COR-L47 (cell line): ENCODE data around the gene NKX1-2.
A peak's percentile ranks its signal among the peaks of the same experiment; 100 is the strongest.

ENCODE experiments used
- DNase-seq: peaks from one replicate; lab custom pipeline; 2025; lab: John Stamatoyannopoulos, UW

The NKX1-2 gene

DNA sequence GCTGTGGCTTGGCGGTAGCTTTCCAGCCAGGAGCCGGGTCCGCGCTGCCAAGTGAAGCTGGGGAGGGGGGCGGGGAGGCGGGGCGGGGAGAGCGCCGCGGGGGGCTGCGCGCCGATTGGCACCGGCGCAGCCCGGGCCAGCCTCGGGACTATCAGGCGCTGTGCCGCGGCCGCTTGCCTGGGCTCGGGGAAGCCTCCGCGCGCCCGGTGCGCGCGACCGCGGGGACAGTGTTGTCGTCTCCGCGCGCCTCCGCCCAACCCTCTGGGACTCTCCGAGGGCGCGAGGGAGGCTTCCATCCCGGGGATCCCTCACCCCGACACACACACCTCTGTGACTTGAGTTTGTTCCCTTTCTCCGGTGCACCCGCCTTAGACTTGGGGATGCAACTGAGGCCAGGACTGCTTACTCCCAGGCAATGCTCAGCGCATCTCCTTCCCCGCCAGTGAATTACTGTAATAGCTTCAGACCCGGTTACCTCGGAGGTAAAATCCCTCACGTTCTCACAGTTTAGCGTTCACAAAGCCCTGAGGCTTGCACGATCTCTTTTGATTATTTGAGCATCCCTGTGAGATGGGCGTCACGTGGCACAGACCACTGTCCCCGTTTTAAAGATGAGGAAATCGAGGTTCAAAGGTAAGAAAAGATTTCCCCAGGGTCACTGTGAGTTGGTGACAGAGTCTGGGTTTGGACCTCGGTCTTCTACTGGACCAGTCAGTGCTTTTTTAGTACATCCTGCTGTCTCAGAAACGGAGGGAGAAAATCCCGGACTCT is at the start of gene NKX1-2:
Gene NKX1-2 (minus strand): TSS at position 24 of the 771 bp plus-strand sequence. CDS start 92 bp downstream, outside the sequence.
- DNase-seq: peak; percentile 59

DNA sequence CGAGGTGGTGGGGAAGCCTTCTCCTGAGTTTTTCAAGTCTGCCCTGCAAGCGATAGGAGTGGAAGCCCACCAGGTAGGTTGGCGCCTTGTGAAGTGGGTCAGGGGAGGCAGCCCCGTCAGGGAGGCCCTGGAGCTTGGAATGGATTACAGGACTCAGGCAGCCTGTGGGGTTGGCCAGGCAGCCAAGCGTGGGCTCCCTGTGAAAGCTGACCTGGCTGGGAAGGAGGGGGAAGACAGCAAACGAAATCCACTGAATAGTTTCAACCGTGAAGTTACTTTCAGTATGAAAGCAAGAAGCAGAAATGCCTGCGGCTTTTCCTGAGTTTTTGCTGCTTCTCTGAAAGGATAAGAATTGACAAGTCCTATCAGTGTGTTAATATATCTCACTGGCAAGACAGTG is 48.2 kb upstream of the NKX1-2 start:
- no peak for DNase-seq

- no peak for DNase-seq
Observed at GRCh38 chr10:124497196-124497881, 47.5 kb upstream of the NKX1-2 start.

DNA sequence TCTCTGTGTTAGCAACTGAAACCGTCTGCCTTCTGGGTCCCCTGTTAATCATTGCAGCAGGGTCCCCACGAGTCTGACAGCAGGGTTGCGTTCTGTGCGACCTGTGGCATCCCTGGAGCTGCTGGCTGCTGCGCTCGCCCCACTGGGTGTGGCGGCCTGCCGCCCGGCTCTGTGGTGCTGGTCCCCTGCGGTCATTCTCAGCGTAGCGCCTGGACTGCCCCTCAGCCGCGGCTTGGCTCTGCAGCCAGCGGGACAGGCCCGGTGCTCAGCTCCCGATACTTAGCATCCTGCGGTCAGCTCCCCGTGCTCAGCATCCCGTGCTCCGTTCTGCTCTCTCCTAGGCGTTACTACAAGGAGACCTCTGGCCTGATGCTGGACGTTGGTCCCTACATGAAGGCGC is 46.8 kb upstream of the NKX1-2 start:
- no peak for DNase-seq

- no peak for DNase-seq
Observed at GRCh38 chr10:124496150-124496549, 46.3 kb upstream of the NKX1-2 start.

- no peak for DNase-seq
Observed at GRCh38 chr10:124495725-124496124, 45.9 kb upstream of the NKX1-2 start.

- DNase-seq: no peak
Observed at GRCh38 chr10:124495162-124495561, 45.3 kb upstream of the NKX1-2 start.

DNA sequence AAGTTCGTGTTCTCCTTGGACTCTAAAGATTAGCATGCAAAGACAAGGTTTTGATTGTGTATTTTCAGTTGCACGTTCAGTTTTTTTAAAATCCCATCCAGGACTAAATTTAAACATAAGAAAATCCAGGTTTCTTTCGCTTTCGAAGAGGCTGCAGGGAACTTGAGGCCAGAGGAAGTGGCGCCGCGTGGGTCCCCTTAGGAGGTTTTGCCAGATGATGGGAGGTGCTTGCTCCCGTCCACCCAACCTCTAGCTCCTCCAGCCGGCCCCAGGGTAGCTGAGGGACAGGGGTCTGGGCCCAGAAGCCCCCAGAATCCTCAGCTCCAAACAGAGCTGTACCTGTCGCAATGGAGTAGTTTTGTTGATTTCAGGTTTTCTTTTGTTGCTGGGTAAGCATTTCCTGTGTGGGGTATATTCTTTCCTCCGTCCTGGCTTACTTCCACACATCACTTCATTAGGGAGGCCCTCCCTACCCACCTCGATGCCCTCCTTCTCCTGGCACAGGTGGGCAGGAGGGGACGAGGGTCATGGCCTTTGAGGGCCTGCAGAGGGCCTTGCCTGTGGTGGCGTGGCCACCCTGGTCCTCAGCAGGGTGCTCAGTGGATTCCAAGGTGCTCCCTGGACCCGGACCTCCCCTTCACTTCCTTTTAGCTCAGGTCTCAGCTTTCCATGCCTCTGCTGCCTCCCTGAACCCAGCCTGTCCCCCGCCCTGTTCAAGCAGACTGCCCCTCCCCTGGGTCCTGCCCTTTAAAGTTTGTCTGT is 44.4 kb upstream of the NKX1-2 start:
- no peak for DNase-seq

DNA sequence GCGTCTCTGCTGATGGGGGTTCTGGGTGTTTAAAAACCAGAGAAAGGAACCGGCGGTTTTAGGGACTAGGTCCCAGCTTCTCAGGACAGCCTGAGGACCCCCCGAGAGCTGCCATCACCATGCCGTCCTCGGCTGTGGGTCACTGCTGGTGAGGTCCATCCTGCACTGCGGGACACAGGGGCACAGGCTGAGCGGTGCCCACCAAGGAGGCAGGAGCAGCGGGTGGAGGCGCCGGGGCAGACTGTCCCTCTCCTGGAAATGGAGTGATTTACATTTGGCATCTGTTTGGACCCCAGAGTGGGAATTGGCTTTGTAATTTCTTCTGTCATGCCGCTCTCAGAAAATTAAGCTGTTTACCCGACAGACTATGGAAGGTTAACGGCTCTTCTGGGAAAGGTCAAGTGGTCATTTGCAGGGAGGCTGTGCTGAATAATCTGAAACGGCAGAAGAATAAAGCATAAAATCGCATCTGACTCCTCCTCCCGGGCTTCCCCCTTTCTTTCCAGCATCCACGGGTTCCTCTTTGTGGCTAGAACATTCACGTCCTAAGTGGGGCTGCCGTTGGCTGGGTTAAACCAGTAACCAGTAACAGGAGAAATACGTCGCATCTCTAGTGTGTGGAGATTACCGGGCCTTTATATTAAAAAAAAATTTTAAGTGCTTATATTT is 43.5 kb upstream of the NKX1-2 start:
- no peak for DNase-seq

DNA sequence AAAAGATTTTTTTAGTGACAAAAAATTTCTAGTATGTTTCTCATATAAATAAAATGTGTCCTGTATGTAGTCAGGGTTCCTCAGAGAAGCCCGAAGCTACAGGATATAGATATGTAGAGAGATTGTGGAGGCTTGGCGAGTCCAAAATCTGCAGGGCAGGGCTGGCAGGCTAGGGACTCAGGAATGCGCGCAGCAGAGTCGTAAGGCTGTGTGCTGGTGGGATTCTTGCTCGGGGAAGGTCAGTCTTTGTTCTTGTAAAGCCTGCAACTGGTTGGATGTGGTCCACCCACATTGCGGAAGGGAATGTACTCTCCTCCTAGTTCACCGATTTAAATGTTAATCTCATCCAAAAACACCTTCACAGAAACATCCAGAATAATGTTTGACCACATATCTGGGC is 42.4 kb upstream of the NKX1-2 start:
- DNase-seq: no peak

DNA sequence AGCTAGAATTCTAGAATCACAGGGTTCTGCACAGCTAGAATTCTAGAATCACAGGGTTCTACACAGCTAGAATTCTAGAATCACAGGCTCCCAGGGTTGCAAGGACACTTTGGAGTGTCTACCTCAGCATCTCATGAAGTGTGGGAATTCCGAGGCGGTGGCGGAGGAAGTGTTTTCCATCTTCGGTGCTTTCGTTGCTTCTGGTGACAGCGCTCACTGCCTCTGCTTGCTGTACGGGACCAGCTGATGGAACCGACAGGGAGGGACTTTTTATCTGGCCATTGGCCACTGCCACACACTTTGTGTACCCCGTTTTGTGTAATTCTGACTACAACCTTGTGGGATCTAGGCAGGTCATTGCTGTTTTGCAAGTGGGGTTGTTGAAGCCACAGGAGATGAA is 41.3 kb upstream of the NKX1-2 start:
- no peak for DNase-seq

GRCh38 chr10:124486635-124487034 is 36.8 kb upstream of the NKX1-2 start:
- no peak for DNase-seq

DNA sequence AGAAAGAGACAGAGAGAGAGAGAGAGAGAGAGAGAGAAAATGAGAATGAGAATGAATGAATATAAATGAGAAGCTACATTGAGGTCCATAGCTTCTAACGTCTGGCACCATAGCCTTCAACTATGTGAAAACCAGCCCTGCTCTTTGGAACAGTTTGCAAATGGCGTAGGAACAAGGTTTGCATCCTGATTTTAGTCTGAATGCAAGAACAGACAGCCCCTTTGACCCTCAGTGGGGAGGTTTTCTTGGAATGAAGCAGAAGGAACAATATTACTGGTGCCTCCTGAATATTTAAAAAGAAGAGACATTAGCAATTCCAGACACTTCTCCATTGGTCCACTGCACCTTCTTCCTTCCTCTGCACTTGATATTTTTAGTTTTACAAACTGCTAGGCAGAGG is 34.8 kb upstream of the NKX1-2 start:
- no peak for DNase-seq

DNA sequence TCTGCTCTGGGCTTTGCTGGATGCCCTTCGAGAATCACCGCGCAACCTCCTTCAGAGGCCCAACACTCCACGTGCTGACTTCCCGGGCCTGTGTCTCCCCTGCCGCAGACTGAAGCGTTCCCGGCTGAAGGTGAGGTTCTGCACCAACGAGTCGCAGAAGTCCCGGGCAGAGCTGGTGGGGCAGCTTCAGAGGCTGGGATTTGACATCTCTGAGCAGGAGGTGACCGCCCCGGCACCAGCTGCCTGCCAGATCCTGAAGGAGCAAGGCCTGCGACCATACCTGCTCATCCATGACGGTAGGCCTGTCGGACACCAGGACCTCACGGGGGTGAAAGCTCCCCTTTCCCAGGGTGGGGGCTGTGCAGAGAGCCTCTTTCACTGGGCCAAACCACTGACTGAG is 34.2 kb upstream of the NKX1-2 start:
- DNase-seq: no peak

- DNase-seq: no peak
Observed at GRCh38 chr10:124482876-124483275, 33.0 kb upstream of the NKX1-2 start.

GRCh38 chr10:124482236-124482800 is 32.5 kb upstream of the NKX1-2 start:
- DNase-seq: no peak

GRCh38 chr10:124481717-124482116 is 31.9 kb upstream of the NKX1-2 start:
- DNase-seq: no peak

DNA sequence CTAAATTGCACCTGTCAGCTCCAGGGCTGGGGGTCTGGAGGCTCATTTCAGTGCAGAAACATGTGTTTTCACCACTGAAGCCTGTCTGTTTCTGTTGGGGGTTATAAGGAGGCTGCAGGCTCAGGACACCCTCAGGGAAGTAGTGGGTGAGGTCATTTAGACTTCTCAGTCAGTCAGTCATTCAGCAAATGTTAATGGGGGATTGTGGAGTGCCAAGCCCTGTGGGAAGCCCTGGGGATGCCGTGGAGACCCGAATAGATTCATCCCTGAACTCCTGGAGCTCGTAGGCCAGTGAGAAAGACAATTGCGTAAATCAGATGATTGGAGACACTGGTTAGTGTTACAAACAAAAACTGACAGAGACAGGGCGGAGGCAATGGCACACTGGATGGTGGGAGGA is 31.0 kb upstream of the NKX1-2 start:
- no peak for DNase-seq

GRCh38 chr10:124478515-124478914 is 28.7 kb upstream of the NKX1-2 start:
- no peak for DNase-seq

DNA sequence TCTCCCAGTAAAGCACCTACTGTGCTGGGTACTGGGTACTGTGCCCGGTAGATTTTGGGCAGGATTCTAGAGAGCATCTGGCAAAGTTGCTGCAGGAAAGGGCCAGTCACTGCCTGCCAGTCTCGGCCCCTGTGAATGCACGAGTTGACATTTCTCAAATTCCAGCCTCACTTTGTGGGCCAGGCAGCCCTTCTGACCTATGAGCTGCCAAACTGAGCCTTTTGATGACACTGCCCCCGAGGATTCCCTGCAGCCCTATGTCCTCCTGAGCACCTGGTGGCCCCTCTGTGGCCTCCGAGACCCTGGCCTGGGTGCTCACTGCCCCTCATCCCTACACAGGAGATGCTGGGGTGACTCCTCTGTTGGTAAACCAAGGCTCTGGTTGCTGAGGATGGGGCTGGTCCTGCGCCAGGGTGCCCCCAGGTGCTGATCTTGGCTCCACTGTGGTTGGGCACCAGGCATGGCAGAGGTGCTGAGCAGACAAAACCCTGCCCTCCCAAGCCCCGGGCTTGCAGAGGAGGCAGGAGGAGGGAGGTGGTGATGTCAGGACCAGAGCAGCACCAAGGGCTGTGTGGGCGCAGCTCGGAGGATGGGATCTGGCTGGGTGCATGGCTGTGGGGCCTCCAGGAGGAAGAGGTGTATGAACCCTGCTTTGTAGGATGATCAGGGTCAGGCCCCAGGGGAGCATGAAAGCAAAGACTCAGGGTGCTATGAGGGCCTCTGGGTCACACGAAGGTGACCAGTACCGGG is 28.0 kb upstream of the NKX1-2 start:
- DNase-seq: no peak

DNA sequence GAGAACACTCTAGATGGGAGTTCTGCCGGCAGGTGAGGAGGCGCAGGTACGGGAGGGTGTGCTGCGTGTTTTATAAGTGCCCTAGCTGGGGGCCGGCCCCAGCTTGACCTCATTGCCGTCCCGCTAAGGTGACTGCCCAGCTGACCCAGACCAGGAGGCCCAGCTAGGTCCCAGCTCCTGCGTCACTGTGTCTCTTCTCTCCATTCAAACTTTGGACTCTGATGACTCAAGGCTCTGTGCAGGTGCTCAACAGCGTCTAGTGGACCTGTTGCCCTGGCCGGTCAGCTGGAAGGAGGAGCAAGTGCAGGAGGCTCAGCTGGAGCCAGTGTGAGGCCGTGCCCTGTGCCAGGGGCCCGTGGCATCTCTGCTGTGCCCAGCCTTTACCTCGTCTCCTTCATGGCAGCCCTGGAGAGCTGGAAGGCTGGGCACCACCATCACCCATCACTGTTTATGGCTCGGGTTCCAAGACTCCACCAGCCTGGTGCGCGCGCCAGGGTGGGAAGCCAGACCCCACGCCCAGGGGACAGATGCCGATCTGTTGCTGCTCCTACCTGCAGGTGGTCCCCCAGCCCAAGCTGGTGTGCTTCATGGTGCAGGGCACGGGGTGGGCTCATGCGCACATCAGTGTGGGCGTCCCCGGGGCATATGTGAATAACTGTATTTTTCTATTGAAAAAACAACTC is 26.3 kb upstream of the NKX1-2 start:
- DNase-seq: no peak
